LNCaP clone FGC (cell line): ENCODE results near the gene FOXP1.

Experiments used
- DNase-seq: peaks from one replicate; pipeline ENCODE4 v3.0.0-alpha.2; 2011; ENCODE audit warnings: low read depth
- H3K4me3 ChIP-seq: 2 replicates; pipeline ENCODE4 v1.5.1; 2011; ENCODE audit warnings: mild to moderate bottlenecking, low read depth, low read length, control low read depth
- TF ChIP-seq, protein P1 (sequence below): IDR thresholded peaks from 2 replicates; pipeline ENCODE4 v1.5.1; 2012; ENCODE audit warnings: mild to moderate bottlenecking; ENCODE audit not compliant: control insufficient read depth, insufficient read depth; ENCODE audit errors: extremely low read depth

The FOXP1 gene

DNA sequence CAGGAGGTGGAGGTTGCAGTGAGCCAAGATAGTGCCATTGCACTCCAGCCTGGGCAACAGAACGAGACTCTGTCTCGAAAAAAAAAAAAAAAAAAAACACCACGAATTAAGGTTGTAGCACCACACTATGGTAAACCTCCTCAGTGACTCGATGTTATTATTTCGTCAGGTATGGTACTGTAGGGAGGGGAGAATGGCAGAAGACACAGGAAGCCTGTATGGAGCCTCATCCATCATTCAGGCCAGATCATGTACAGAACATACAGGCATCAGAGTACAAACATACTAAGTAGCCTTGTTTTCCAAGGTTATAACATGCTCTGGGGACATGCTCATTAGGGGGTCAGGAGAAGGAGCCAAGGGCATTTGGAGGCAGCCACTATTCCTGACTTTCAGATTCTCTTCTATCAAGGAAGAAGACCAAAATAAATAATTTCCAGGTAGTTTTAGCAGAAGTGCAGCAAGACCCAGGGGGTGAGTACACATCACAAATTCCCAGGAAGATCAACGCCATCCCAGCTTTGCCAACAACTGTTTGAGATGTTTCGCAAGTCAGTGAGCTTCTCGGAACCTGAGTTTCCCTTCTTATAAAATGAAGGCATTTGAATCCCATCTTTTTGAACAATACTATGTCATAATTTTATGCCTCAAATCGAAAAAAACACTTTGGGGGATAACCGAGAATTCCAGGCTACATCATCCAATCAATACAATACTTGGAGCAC lies 79.8 kb downstream of the FOXP1 start:
- TF ChIP-seq, protein P1, sequence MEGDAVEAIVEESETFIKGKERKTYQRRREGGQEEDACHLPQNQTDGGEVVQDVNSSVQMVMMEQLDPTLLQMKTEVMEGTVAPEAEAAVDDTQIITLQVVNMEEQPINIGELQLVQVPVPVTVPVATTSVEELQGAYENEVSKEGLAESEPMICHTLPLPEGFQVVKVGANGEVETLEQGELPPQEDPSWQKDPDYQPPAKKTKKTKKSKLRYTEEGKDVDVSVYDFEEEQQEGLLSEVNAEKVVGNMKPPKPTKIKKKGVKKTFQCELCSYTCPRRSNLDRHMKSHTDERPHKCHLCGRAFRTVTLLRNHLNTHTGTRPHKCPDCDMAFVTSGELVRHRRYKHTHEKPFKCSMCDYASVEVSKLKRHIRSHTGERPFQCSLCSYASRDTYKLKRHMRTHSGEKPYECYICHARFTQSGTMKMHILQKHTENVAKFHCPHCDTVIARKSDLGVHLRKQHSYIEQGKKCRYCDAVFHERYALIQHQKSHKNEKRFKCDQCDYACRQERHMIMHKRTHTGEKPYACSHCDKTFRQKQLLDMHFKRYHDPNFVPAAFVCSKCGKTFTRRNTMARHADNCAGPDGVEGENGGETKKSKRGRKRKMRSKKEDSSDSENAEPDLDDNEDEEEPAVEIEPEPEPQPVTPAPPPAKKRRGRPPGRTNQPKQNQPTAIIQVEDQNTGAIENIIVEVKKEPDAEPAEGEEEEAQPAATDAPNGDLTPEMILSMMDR, result no peak
- H3K4me3 ChIP-seq, result no peak overlapping the region
- no peak for DNase-seq

DNA sequence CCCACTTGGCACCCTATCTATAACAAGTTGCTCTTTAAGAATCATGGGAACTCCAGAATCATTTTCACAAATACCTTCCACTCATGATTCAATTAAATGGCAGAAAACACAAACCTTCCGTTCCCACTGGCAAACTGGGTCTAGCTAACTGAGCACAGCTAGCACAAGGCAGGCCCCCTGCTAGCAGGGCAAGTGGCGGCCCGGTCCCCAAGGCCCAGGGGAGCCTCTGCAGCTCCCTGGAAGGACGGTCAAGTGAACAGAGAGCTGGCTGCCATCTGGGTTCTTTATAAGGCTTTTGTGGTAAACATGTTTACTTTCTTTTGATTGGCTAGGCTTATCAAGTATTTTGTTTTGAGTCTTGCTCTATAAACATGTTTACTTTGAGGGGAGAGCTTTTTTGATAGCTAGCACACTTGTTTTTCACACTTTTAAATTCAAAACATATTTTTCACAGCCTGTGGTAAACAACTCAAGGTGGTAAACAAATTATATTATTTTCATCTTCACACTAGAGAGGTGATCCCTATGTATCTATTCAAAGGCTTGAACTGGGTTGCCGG lies 81.4 kb downstream of the FOXP1 start:
- TF ChIP-seq, protein P1, result no peak
- no peak for DNase-seq
- H3K4me3 ChIP-seq, result no peak overlapping the region

DNA sequence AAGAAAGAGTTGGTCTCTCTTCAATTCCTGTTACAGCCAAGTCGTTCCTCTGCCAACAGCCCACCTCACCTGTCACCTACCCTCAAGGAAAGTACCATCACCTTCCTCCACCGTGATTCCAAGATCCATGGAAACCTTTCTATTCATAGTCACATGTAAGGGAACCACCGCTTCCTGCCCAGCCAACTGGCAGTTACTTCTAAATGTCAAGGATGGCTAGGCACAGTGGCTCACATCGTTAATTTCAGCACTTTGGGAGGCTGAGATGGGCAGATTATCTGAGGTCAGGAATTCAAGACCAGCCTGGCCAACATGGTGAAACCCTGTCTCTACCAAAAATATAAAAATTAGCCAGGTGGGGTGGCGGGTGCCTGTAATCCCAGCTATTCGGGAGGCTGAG lies 82.8 kb downstream of the FOXP1 start:
- no peak for DNase-seq
- TF ChIP-seq, protein P1, result no peak
- no peak overlapping the region for H3K4me3 ChIP-seq

DNA sequence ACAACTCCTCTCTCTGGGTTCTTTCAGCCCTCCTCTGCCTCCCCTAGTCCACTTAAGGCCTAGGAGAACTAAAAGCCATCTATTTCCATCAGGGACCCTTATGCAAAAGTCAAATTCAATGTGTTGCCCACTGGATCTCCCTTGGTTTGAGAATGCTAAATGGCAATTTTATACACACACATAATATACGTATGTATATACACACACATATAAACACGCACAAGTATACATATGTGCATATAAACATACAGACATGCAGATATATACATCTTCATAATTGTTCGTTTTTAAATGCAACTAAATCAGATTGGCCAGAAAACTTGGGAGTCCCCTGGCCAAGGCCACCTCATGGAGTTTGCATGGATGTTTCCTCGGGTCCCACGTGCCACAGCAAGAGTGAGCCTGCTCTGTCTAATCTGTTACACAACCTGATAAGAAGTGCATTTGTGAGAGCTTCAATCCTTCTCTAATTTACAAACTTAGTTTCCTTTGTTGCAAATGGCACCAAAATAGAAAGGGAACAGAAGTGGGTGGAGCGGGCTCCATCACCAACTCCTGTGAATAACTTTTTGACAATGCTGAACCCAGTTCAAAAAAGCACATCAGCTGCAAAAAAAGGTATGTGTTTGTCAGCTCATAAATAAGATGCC lies 84.2 kb downstream of the FOXP1 start:
- TF ChIP-seq, protein P1, result no peak
- DNase-seq, result no peak
- H3K4me3 ChIP-seq, result no peak overlapping the region

DNA sequence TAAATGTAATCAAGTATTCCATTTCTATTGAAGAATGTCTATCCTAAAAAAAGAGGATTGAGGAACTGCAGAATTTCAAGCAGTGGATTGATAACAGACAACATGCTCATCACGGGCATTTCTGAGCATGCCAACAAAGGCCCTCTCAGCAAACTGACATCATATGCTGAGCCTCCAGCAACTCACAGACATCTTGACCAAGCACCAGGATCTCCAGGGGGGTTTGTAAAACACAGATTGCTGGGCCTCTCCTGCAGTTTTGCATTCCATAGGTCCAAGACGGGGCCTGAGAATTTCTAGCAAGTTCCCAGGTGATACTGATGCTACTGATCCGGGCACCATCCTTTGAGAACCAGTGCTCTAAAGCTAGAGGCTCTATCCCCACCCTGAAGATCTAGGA lies 85.0 kb downstream of the FOXP1 start:
- H3K4me3 ChIP-seq, result no peak overlapping the region
- DNase-seq, result no peak
- TF ChIP-seq, protein P1, result no peak

DNA sequence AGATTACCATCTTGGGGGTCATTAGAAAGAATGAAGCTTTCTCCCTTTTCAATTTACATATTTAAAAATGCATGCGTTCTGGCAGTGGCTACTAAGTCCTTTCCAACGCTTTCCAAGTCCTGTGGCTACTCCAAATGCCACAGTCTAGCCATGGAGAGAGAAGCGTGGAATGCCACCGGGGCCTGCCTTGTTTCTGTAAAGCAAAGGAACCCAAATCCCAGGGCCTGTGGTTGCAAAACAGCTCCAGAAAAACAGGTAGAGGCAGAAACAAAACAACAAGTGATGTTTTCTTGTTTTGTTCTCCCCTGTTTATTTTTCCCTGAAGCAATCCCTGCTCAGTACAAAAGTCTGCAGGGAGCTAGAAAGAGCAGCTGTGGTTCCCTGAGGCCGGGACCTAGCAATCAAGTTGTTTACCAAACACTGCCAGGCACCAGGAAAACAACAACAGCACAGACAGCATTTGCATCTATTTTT lies 85.5 kb downstream of the FOXP1 start:
- TF ChIP-seq, protein P1, result no peak
- no peak for DNase-seq
- no peak overlapping the region for H3K4me3 ChIP-seq

DNA sequence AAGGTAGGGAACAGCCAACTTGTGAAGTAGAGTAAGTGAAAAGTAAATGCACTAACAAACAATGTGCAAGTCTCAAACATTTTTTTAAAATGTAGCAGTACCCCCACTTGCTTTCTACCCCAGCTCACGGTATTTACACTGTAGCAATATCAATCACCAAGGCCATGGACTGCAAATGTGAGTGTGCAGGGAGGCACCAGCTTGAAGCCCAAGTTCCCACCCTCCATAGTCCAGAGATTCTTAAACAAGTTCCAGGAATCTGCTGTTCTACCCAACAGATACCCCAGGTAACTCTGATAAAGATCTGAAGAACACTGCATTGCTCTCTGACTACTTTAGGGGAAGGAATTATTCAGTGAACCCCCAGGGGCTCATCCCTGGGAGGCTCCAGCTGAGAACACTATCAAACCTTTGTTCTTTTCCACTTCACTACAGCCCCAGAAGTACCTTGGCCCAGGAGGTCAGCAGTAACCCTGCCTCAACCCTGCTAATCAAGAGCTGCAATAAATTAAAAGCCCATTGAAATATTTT lies 86.1 kb downstream of the FOXP1 start:
- no peak for DNase-seq
- no peak overlapping the region for H3K4me3 ChIP-seq
- TF ChIP-seq, protein P1, result no peak
